ENCODE data around the gene NUDT19.

DNA sequence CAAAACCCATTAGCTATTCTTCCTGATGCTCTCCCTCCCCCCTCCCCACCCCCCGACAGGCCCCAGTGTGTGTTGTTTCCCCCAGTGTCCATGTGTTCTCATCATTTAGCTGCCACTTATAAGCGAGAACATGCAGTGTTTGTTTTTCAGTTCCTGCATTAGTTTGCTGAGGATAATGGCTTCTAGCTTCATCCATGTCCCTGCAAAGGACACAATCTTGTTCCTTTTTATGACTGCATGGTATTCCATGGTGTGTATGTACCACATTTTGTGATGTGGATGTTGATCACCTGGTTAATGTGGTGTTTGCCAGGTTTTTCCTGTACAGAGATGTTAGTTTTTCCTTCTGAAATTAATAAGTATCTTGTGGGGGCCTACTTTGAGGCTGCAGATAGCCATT, 59.4 kb downstream of the NUDT19 start:
- TF ChIP-seq, protein P1, sequence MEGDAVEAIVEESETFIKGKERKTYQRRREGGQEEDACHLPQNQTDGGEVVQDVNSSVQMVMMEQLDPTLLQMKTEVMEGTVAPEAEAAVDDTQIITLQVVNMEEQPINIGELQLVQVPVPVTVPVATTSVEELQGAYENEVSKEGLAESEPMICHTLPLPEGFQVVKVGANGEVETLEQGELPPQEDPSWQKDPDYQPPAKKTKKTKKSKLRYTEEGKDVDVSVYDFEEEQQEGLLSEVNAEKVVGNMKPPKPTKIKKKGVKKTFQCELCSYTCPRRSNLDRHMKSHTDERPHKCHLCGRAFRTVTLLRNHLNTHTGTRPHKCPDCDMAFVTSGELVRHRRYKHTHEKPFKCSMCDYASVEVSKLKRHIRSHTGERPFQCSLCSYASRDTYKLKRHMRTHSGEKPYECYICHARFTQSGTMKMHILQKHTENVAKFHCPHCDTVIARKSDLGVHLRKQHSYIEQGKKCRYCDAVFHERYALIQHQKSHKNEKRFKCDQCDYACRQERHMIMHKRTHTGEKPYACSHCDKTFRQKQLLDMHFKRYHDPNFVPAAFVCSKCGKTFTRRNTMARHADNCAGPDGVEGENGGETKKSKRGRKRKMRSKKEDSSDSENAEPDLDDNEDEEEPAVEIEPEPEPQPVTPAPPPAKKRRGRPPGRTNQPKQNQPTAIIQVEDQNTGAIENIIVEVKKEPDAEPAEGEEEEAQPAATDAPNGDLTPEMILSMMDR (conservative IDR thresholded peaks at IDR 0.05 in 1 of 2, IDR thresholded peaks at IDR 0.05 in 1 of 2; ENCODE audit: extremely low read depth in 1 of 2, insufficient read depth in 1 of 2, low read depth in 1 of 2, low read length in 2 of 2): no peak
- TF ChIP-seq EZH2 (IDR thresholded peaks at IDR 0.05; ENCODE audit: borderline replicate concordance, low read length): no peak

Measured in mammary epithelial cell (primary cell).